Measurements from ENCODE around the gene FLYWCH1. TPM values are rescaled to one million over a fixed set of nuclear protein-coding genes. Genes with fewer than 3 reads are reported as not detected.

FLYWCH1 gene
- total and polyA plus RNA-seq, 2 of the 8 experiments (the other 6 are each of a cell fraction or from before 2014, with no cell fraction given) = 12.4 to 23.5 TPM

DNA sequence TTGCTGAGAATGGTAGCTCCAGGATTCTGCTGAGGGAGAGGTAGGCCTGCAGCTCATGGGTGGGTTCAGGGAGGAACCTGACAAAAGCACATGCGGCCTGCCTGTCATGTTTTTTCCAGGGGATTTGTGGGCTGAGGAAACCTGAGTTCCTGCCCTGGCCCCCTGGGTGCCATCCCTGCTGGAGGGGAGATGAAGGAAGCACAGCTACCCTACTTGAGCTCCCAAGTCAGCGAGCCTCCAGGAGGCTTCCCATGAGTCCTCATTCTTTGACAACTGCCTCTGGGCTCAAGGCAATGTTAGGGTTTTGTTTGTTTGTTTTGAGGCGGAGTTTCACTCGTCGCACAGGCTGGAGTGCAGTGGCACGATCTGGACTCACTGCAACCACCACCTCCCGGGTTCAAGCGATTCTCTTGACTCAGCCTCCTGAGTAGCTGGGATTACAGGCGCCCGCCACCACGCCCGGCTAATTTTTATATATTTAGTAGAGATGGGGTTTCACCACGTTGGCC is 12.1 kb upstream of the FLYWCH1 start:
- H4K20me1 ChIP-seq (replicated peaks in 1 of 2; ENCODE audit: control insufficient read depth in 1 of 2, insufficient read depth in 2 of 2, low read length in 2 of 2) = peaks cover 0 to 5% of the 10 kb centered on the region in 2 experiments
- no peak overlapping the region for H2AFZ ChIP-seq (ENCODE audit: low read length)
- H4K5ac ChIP-seq (ENCODE audit: insufficient read length, low read depth, low read length) = no peak overlapping the region
- no peak overlapping the region for H3K27ac ChIP-seq (ENCODE audit: low read depth, low read length)
- H2AK5ac ChIP-seq (ENCODE audit: low read depth, low read length) = no peak overlapping the region
- no peaks in the 10 kb centered on the region; a peak in 2 of 8 replicates for H3K36me3 ChIP-seq (ENCODE audit: control insufficient read depth in 2 of 4, insufficient read depth in 4 of 4, low read length in 3 of 4)
- POLR2A ChIA-PET (ENCODE audit: partially characterized antibody) = interaction anchor here (0.8 to 1.5 kb wide), 4 partner anchors 10 to 143 kb away, joined by 3 to 5 read pairs (median 4); partner anchors contain the start of gene FLYWCH2
- no peaks in the 10 kb centered on the region for H3K79me2 ChIP-seq (ENCODE audit: control insufficient read depth in 1 of 2, insufficient read depth in 2 of 2, low read length in 2 of 2)
- no peak overlapping the region for H3K14ac ChIP-seq (ENCODE audit: insufficient read length)
- H4K8ac ChIP-seq (ENCODE audit: extremely low read depth, insufficient read depth, low read length) = no peak overlapping the region
- no peak overlapping the region for H2BK120ac ChIP-seq (replicated peaks; ENCODE audit: low read depth, low read length)
- H3K23ac ChIP-seq (ENCODE audit: insufficient read length) = no peak overlapping the region
- no peak overlapping the region for H2BK5ac ChIP-seq (ENCODE audit: low read depth, low read length)
- H3K9me3 ChIP-seq (ENCODE audit: insufficient read depth in 2 of 2, low read depth in 1 of 2, low read length in 1 of 2) = no peaks in the 10 kb centered on the region
- H3K9ac ChIP-seq (replicated peaks in 1 of 4; ENCODE audit: extremely low read depth in 1 of 4, low read depth in 3 of 4, low read length in 3 of 4) = no peak overlapping the region
- DNase-seq (ENCODE audit: low read depth in 1 of 2, low spot score in 2 of 2) = no peak
- no peak overlapping the region for H2BK12ac ChIP-seq (ENCODE audit: low read depth, low read length)
- WGBS, 2 experiments (ENCODE audit: extremely low coverage in 1 of 2, insufficient coverage in 1 of 2, insufficient read length in 1 of 2, insufficient replicate concordance in 2 of 2, low coverage in 1 of 2, low lambda C conversion rate in 2 of 2, missing lambda C conversion rate in 1 of 2) = 88% methylated on average over 13 of the region's 13 CpGs; no CpG with 5 or more reads in 1 of the 2 experiments
- H3K56ac ChIP-seq (replicated peaks; ENCODE audit: insufficient read length, low read depth, low read length) = no peak overlapping the region
- H3K4me2 ChIP-seq (ENCODE audit: insufficient read depth in 1 of 2, low read depth in 2 of 2, low read length in 2 of 2) = no peak overlapping the region
- CTCF ChIA-PET (ENCODE audit: partially characterized antibody) = interaction anchor here (0.8 to 2.0 kb wide), 7 partner anchors 8 to 45 kb away, joined by 3 to 9 read pairs (median 5); partner anchors contain the start of gene FLYWCH2
- peaks cover 0 to 2% (median 0%) of the 10 kb centered on the region in 4 experiments; a peak in 2 of 7 replicates for H3K4me1 ChIP-seq (replicated peaks in 1 of 4; ENCODE audit: control insufficient read depth in 3 of 4, insufficient read depth in 4 of 4, low read length in 3 of 4)
- H3K27me3 ChIP-seq (replicated peaks in 1 of 4; ENCODE audit: control insufficient read depth in 3 of 4, extremely low read depth in 1 of 4, insufficient read depth in 3 of 4, low read length in 3 of 4) = no peaks in the 10 kb centered on the region
- no peak overlapping the region for H3K18ac ChIP-seq (ENCODE audit: extremely low read depth, low read length)
- TF ChIP-seq EGR1 (IDR thresholded peaks at IDR 0.05; ENCODE audit: borderline replicate concordance, low read depth, low read length) (no peak), SAP30 (IDR thresholded peaks at IDR 0.05; ENCODE audit: insufficient read depth, insufficient replicate concordance, low read length) (no peak), RFX5 (IDR thresholded peaks at IDR 0.05; ENCODE audit: borderline replicate concordance, low read depth, low read length) (no peak)
- no peaks in the 10 kb centered on the region for H3K79me1 ChIP-seq (ENCODE audit: low read depth, low read length)
- H2BK20ac ChIP-seq (ENCODE audit: low read length) = no peak overlapping the region
- no peak overlapping the region for H4K91ac ChIP-seq (replicated peaks; ENCODE audit: insufficient read length, low read length)
- no peak overlapping the region for H3K4ac ChIP-seq (replicated peaks; ENCODE audit: insufficient read length, low read depth, low read length)
- H3K23me2 ChIP-seq (ENCODE audit: low read depth, low read length) = peaks cover 2% of the 10 kb centered on the region; the same call in 1 of the 2 replicates
- no peak for FAIRE-seq
- H2BK15ac ChIP-seq (ENCODE audit: low read length) = no peak overlapping the region
- H3K4me3 ChIP-seq (ENCODE audit: extremely low read depth in 1 of 4, insufficient read depth in 2 of 4, low read depth in 3 of 4, low read length in 4 of 4) = no peak overlapping the region

All from H1 (cell line).